Panc1 (cell line): Measurements from ENCODE around the gene NOMO2.
"Not testable (repeated sequence)": the region's sequence is repeated elsewhere in the genome, so short reads cannot be mapped to it uniquely, and the experiment has no call there.

ENCODE experiments used
- POLR2AphosphoS5 ChIP-seq: IDR thresholded peaks from 2 replicates; pipeline ENCODE4 v1.6.1; 2012; ENCODE audit warnings: mild to moderate bottlenecking, low read depth, low read length, moderate library complexity
- TF ChIP-seq, protein P1 (sequence below): fragments of 450-650 bp; IDR thresholded peaks from 2 replicates; pipeline ENCODE4 v1.5.1; 2017; ENCODE audit warnings: mild to moderate bottlenecking
- TF ChIP-seq, protein P2 (sequence below), 2 experiments: IDR thresholded peaks; 2 replicates each; pipeline ENCODE4 v1.6.1; 2011 to 2012; ENCODE audit warnings: low read depth in 2 of 2, control low read depth in 1 of 2, low read length in 1 of 2, mild to moderate bottlenecking in 1 of 2, moderate library complexity in 1 of 2; ENCODE audit not compliant: insufficient read depth in 1 of 2

DNA sequence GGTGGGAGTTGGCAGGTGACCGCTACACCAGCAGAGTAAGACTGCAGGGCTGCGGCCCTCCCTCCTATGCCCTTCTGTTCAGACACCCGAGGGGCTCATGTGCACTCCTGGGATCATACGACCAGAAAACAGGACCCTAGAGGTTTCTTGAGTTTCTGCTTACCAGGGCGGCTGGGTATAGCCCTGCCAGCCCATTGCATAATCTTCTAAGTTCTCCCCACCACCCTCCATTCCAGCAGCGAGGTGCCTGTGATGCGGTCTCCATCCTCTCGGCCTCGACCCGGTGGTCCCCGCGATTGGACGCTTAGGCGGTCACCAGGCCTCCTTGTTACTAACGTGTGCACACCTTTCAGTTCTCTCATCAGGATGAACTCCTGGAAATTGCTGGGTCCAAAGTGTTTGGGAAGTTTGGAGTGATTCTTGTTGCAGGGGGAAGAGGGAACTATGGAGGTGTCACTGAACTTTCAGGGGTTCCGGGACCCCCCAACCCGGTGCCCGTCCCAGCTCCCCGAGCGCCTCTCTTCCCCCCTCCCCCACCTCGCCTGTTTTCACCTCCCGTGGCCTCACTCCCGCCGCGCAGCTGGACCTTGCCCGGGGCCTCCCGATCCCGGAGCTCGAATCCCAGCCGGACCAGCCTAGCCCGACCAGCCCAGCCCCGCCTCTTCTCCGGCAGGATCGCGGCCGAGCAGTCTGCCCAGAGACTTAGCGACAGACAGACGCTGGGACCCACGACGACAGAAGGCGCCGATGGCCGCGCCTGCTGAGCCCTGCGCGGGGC, 8.8 kb upstream of the NOMO2 start:
- TF ChIP-seq, protein P1, sequence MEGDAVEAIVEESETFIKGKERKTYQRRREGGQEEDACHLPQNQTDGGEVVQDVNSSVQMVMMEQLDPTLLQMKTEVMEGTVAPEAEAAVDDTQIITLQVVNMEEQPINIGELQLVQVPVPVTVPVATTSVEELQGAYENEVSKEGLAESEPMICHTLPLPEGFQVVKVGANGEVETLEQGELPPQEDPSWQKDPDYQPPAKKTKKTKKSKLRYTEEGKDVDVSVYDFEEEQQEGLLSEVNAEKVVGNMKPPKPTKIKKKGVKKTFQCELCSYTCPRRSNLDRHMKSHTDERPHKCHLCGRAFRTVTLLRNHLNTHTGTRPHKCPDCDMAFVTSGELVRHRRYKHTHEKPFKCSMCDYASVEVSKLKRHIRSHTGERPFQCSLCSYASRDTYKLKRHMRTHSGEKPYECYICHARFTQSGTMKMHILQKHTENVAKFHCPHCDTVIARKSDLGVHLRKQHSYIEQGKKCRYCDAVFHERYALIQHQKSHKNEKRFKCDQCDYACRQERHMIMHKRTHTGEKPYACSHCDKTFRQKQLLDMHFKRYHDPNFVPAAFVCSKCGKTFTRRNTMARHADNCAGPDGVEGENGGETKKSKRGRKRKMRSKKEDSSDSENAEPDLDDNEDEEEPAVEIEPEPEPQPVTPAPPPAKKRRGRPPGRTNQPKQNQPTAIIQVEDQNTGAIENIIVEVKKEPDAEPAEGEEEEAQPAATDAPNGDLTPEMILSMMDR = not testable (repeated sequence)
- TF ChIP-seq POLR2AphosphoS5 = not testable (repeated sequence)
- TF ChIP-seq, protein P2, sequence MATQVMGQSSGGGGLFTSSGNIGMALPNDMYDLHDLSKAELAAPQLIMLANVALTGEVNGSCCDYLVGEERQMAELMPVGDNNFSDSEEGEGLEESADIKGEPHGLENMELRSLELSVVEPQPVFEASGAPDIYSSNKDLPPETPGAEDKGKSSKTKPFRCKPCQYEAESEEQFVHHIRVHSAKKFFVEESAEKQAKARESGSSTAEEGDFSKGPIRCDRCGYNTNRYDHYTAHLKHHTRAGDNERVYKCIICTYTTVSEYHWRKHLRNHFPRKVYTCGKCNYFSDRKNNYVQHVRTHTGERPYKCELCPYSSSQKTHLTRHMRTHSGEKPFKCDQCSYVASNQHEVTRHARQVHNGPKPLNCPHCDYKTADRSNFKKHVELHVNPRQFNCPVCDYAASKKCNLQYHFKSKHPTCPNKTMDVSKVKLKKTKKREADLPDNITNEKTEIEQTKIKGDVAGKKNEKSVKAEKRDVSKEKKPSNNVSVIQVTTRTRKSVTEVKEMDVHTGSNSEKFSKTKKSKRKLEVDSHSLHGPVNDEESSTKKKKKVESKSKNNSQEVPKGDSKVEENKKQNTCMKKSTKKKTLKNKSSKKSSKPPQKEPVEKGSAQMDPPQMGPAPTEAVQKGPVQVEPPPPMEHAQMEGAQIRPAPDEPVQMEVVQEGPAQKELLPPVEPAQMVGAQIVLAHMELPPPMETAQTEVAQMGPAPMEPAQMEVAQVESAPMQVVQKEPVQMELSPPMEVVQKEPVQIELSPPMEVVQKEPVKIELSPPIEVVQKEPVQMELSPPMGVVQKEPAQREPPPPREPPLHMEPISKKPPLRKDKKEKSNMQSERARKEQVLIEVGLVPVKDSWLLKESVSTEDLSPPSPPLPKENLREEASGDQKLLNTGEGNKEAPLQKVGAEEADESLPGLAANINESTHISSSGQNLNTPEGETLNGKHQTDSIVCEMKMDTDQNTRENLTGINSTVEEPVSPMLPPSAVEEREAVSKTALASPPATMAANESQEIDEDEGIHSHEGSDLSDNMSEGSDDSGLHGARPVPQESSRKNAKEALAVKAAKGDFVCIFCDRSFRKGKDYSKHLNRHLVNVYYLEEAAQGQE (IDR thresholded peaks at IDR 0.05; ENCODE audit: insufficient read depth in 1 of 2, low read depth in 2 of 2, low read length in 1 of 2) = not testable (repeated sequence)
